Esophagus squamous epithelium (tissue), 4 donors: ENCODE measurements around the gene HIVEP1.

ENCODE experiments used
- POLR2A ChIP-seq, 4 donors: fragments of 450-650 bp; IDR thresholded peaks; one replicate each; pipeline ENCODE4 v1.6.1; 2017; ENCODE audit warnings: antibody characterized with exemption in 4 of 4, mild to moderate bottlenecking in 4 of 4, moderate library complexity in 3 of 4
- TF ChIP-seq, protein P1 (sequence below), 6 experiments: fragments of 450-650 bp in 4 of 6; fragments of 200-600 bp in 2 of 6; sonication (generic) in 2 of 6; IDR thresholded peaks; one replicate each; pipeline ENCODE4 v1.5.1; 2016 to 2019; ENCODE audit warnings: antibody characterized with exemption in 6 of 6, mild to moderate bottlenecking in 4 of 6, moderate library complexity in 4 of 6

DNA sequence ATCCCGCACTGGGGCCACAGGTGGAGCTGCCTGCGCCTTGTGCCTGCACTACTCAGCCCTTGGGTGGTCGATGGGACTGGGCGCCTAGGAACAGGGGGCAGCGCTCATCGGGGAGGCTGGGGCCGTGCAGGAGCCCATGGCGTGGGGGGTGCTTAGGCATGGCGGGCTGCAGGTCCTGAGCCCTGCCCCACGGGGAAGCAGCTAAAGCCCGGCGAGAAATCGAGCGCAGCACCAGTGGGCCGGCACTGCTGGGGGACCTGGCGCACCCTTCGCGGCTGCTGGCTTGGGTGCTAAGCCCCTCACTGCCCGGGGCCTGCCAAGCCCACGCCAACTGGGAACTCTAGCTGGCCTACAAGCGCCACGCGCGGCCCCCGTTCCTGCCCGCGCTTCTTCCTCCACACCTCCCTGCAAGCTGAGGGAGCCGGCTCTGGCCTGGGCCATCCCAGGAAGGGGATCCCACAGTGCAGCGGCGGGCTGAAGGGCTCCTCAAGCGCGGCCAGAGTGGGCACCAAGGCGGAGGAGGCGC lies 5.8 kb downstream of the HIVEP1 start:
- TF ChIP-seq, protein P1, sequence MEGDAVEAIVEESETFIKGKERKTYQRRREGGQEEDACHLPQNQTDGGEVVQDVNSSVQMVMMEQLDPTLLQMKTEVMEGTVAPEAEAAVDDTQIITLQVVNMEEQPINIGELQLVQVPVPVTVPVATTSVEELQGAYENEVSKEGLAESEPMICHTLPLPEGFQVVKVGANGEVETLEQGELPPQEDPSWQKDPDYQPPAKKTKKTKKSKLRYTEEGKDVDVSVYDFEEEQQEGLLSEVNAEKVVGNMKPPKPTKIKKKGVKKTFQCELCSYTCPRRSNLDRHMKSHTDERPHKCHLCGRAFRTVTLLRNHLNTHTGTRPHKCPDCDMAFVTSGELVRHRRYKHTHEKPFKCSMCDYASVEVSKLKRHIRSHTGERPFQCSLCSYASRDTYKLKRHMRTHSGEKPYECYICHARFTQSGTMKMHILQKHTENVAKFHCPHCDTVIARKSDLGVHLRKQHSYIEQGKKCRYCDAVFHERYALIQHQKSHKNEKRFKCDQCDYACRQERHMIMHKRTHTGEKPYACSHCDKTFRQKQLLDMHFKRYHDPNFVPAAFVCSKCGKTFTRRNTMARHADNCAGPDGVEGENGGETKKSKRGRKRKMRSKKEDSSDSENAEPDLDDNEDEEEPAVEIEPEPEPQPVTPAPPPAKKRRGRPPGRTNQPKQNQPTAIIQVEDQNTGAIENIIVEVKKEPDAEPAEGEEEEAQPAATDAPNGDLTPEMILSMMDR (IDR thresholded peaks at IDR 0.05) = no peak
- no peak for TF ChIP-seq POLR2A (IDR thresholded peaks at IDR 0.05)
